Type B pancreatic cell (in vitro differentiated cells): ENCODE measurements around the gene SPOCK1. TPM values are rescaled to one million over a fixed set of nuclear protein-coding genes. Genes with fewer than 3 reads are reported as not detected.

Experiments
- DNase-seq: peaks from one replicate; pipeline ENCODE4 v3.0.0; 2021; ENCODE audit warnings: mixed read lengths; ENCODE audit not compliant: unreplicated experiment; ENCODE audit errors: extremely low spot score
- H3K27ac Mint-ChIP-seq: 2 replicates; pipeline ENCODE4 v1.8.0; 2021; ENCODE audit warnings: mild to moderate bottlenecking, mixed read lengths
- H3K27me3 Mint-ChIP-seq: 2 replicates; pipeline ENCODE4 v1.8.0; 2021; ENCODE audit warnings: mixed read lengths
- H3K36me3 Mint-ChIP-seq: 2 replicates; pipeline ENCODE4 v1.8.0; 2021; ENCODE audit warnings: mixed read lengths
- H3K4me1 Mint-ChIP-seq: one replicate; pipeline ENCODE4 v1.8.0; 2021; ENCODE audit warnings: mixed read lengths; ENCODE audit not compliant: unreplicated experiment
- H3K4me3 Mint-ChIP-seq: 2 replicates; pipeline ENCODE4 v1.8.0; 2021; ENCODE audit warnings: mild to moderate bottlenecking, mixed read lengths
- H3K9me3 Mint-ChIP-seq: 2 replicates; pipeline ENCODE4 v1.8.0; 2021; ENCODE audit warnings: mixed read lengths
- total RNA-seq: library from RNA; stranded (reverse); gene quantifications from 2 replicates; pipeline ENCODE4 v1.2.1, GENCODE V29; 2021; ENCODE audit warnings: low replicate concordance
- TF ChIP-seq, protein P1 (sequence below): fragments of 200-600 bp; sonication (generic); conservative IDR thresholded peaks from 2 replicates; pipeline ENCODE4 v1.5.0; 2021; ENCODE audit warnings: antibody characterized with exemption, mild to moderate bottlenecking

SPOCK1 gene
- total RNA-seq, 1 donor from 2014 or later = 45.1 TPM

GRCh38 chr5:137075163-137075970 lies 423.8 kb downstream of the SPOCK1 start:
- peak overlapping the region; percentile 72 for H3K27ac Mint-ChIP-seq
- H3K27me3 Mint-ChIP-seq = peaks cover 15% of the 10 kb centered on the region
- H3K4me1 Mint-ChIP-seq = peaks cover 46% of the 10 kb centered on the region
- DNase-seq = peak; percentile 76
- no peak overlapping the region for H3K4me3 Mint-ChIP-seq
- no peaks in the 10 kb centered on the region for H3K36me3 Mint-ChIP-seq
- TF ChIP-seq, protein P1, sequence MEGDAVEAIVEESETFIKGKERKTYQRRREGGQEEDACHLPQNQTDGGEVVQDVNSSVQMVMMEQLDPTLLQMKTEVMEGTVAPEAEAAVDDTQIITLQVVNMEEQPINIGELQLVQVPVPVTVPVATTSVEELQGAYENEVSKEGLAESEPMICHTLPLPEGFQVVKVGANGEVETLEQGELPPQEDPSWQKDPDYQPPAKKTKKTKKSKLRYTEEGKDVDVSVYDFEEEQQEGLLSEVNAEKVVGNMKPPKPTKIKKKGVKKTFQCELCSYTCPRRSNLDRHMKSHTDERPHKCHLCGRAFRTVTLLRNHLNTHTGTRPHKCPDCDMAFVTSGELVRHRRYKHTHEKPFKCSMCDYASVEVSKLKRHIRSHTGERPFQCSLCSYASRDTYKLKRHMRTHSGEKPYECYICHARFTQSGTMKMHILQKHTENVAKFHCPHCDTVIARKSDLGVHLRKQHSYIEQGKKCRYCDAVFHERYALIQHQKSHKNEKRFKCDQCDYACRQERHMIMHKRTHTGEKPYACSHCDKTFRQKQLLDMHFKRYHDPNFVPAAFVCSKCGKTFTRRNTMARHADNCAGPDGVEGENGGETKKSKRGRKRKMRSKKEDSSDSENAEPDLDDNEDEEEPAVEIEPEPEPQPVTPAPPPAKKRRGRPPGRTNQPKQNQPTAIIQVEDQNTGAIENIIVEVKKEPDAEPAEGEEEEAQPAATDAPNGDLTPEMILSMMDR = peak; percentile 78
- H3K9me3 Mint-ChIP-seq = no peaks in the 10 kb centered on the region

- TF ChIP-seq, protein P1 = no peak
- H3K9me3 Mint-ChIP-seq = no peaks in the 10 kb centered on the region
- DNase-seq = no peak
- peaks cover 30% of the 10 kb centered on the region for H3K4me1 Mint-ChIP-seq
- no peak overlapping the region for H3K4me3 Mint-ChIP-seq
- no peak overlapping the region for H3K27ac Mint-ChIP-seq
- H3K36me3 Mint-ChIP-seq = no peaks in the 10 kb centered on the region
- H3K27me3 Mint-ChIP-seq = peaks cover 2% of the 10 kb centered on the region
These were observed 425.9 kb downstream of the SPOCK1 start for GRCh38 chr5:137073189-137073588.

DNA sequence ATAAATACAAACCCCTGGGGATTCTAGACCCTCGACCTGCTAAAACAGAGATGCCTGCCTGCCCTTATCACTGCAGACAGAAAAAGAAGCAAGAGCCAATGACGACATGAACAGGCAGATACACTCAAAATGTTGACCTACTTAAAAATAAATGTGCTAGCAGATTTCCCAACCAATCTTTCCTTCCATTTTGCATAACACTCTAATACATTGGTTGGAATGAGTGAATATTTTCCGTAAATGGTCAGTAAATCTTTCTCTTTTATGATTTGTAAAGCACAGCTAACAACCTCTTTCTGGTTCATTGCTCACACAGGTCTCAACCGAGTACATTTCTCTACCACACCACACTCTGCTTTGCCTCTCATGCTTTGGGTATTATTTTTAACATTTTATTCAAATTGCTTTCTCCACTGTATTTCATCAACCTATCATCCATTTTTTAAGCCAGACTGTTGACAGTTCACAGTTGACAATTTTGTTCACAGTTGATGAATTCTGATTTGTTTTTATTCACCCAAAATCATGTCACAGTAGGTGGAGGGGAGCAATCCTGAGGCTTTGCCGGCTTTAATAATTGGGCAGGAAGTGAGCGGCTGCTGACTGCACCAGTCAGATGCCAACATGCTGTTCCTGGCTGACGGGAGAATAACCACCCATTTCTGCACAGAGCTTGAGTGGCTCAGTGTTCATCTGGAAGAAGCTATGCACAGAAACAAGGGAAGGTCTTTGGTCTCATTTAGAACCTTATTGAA lies 426.6 kb downstream of the SPOCK1 start:
- no peak for DNase-seq

GRCh38 chr5:137071931-137072330 lies 427.2 kb downstream of the SPOCK1 start:
- H3K9me3 Mint-ChIP-seq = no peaks in the 10 kb centered on the region
- H3K36me3 Mint-ChIP-seq = no peaks in the 10 kb centered on the region
- H3K27ac Mint-ChIP-seq = no peak overlapping the region
- no peak for DNase-seq
- H3K27me3 Mint-ChIP-seq = peaks cover 3% of the 10 kb centered on the region
- peaks cover 27% of the 10 kb centered on the region for H3K4me1 Mint-ChIP-seq
- TF ChIP-seq, protein P1 = no peak
- H3K4me3 Mint-ChIP-seq = no peak overlapping the region

More for the DNA sequence above, 426.6 kb downstream of the SPOCK1 start:
- H3K27ac Mint-ChIP-seq = no peak overlapping the region
- no peaks in the 10 kb centered on the region for H3K36me3 Mint-ChIP-seq
- peaks cover 3% of the 10 kb centered on the region for H3K27me3 Mint-ChIP-seq
- peaks cover 27% of the 10 kb centered on the region for H3K4me1 Mint-ChIP-seq
- TF ChIP-seq, protein P1 = no peak
- no peak overlapping the region for H3K4me3 Mint-ChIP-seq
- H3K9me3 Mint-ChIP-seq = no peaks in the 10 kb centered on the region

GRCh38 chr5:137071526-137071925 lies 427.6 kb downstream of the SPOCK1 start:
- H3K4me3 Mint-ChIP-seq = no peak overlapping the region
- DNase-seq = no peak
- H3K9me3 Mint-ChIP-seq = no peaks in the 10 kb centered on the region
- H3K4me1 Mint-ChIP-seq = peaks cover 27% of the 10 kb centered on the region
- H3K27ac Mint-ChIP-seq = no peak overlapping the region
- H3K27me3 Mint-ChIP-seq = peaks cover 3% of the 10 kb centered on the region
- TF ChIP-seq, protein P1 = no peak
- H3K36me3 Mint-ChIP-seq = no peaks in the 10 kb centered on the region
